Right ventricle myocardium superior (tissue), 1 donor: ENCODE measurements around the gene CNIH3. TPM values are rescaled to one million over a fixed set of nuclear protein-coding genes. Genes with fewer than 3 reads are reported as not detected.
"Not testable (repeated sequence)": the region's sequence is repeated elsewhere in the genome, so short reads cannot be mapped to it uniquely, and the experiment has no call there.

ENCODE experiments used
- ATAC-seq: fragments of 200-7000 bp; cut with Tn5 transposase; one replicate; pipeline ENCODE4 v1.9.1; 2020; ENCODE audit warnings: mild to moderate bottlenecking; ENCODE audit not compliant: poor library complexity
- DNase-seq: peaks from one replicate; pipeline ENCODE4 v3.0.0-alpha.2; 2020
- intact Hi-C: fragments of 100-400 bp; cut with DNase I; formaldehyde crosslinking; loops from one replicate; pipeline ENCODE4 v1.11.2; 2022
- total RNA-seq: library from RNA; stranded (reverse); fragmentation: NEBNext Ultra II Directional; extraction: Animal tissue kit (Norgen Biotek cat#: 25700); gene quantifications from one replicate; pipeline ENCODE4 v1.2.1, GENCODE V29; 2021
- donor health status: DM: no; HTN: yes; CAD: no; lungs with severe emphysema.

Gene CNIH3
- total RNA-seq, 1 donor from 2014 or later, result 1.2 TPM

- intact Hi-C loops, result no loop called here
- ATAC-seq, result peak; percentile 36
These were observed 57.0 kb downstream of the CNIH3 start for GRCh38 chr1:224673141-224673540.

GRCh38 chr1:224675590-224675989, 59.5 kb downstream of the CNIH3 start:
- ATAC-seq (no peak), DNase-seq (no peak)
- intact Hi-C loops, result no loop called here

More at GRCh38 chr1:224673141-224673540, 57.0 kb downstream of the CNIH3 start:
- no peak for DNase-seq

- no peak for ATAC-seq
- intact Hi-C loops, result no loop called here
- no peak for DNase-seq
These were observed 60.4 kb downstream of the CNIH3 start for GRCh38 chr1:224676551-224676950.

- ATAC-seq, result no peak
- intact Hi-C loops, result no loop called here
- no peak for DNase-seq
These were observed 62.1 kb downstream of the CNIH3 start for GRCh38 chr1:224678168-224678567.

GRCh38 chr1:224679606-224680005, 63.5 kb downstream of the CNIH3 start:
- DNase-seq, result no peak
- intact Hi-C loops, result no loop called here
- no peak for ATAC-seq

- DNase-seq (no peak), ATAC-seq (no peak)
- intact Hi-C loops, result no loop called here
These were observed 65.7 kb downstream of the CNIH3 start for GRCh38 chr1:224681816-224682215.

- intact Hi-C loops, result no loop called here
- DNase-seq (no peak), ATAC-seq (no peak)
These were observed 67.8 kb downstream of the CNIH3 start for GRCh38 chr1:224683936-224684335.

GRCh38 chr1:224684979-224685425, 68.9 kb downstream of the CNIH3 start:
- ATAC-seq (no peak), DNase-seq (no peak)
- intact Hi-C loops, result no loop called here

GRCh38 chr1:224686140-224686539, 70.0 kb downstream of the CNIH3 start:
- ATAC-seq, intact Hi-C loops, DNase-seq: not testable (repeated sequence)

- DNase-seq (no peak), ATAC-seq (no peak)
- intact Hi-C loops, result no loop called here
These were observed 71.3 kb downstream of the CNIH3 start for GRCh38 chr1:224687465-224687864.

- DNase-seq (no peak), ATAC-seq (no peak)
- intact Hi-C loops, result no loop called here
These were observed 73.3 kb downstream of the CNIH3 start for GRCh38 chr1:224689374-224689773.

GRCh38 chr1:224690576-224690975, 74.5 kb downstream of the CNIH3 start:
- DNase-seq, result no peak
- intact Hi-C loops, result no loop called here
- no peak for ATAC-seq

GRCh38 chr1:224691148-224691925, 75.2 kb downstream of the CNIH3 start:
- DNase-seq (no peak), ATAC-seq (no peak)
- intact Hi-C loops, result no loop called here

- intact Hi-C loops, result no loop called here
- ATAC-seq, result no peak
- no peak for DNase-seq
These were observed 78.9 kb downstream of the CNIH3 start for GRCh38 chr1:224694969-224695368.

GRCh38 chr1:224696021-224696420, 79.9 kb downstream of the CNIH3 start:
- ATAC-seq, result no peak
- intact Hi-C loops, result no loop called here
- DNase-seq, result no peak

GRCh38 chr1:224696891-224697765, 81.0 kb downstream of the CNIH3 start:
- no peak for ATAC-seq
- intact Hi-C loops, result no loop called here

GRCh38 chr1:224698015-224698451, 81.9 kb downstream of the CNIH3 start:
- intact Hi-C loops, result no loop called here
- DNase-seq (no peak), ATAC-seq (no peak)

More at GRCh38 chr1:224696891-224697765, 81.0 kb downstream of the CNIH3 start:
- no peak for DNase-seq

GRCh38 chr1:224700918-224701531, 84.9 kb downstream of the CNIH3 start:
- ATAC-seq (no peak), DNase-seq (no peak)
- intact Hi-C loops, result no loop called here

- no peak for DNase-seq
- ATAC-seq, result no peak
- intact Hi-C loops, result no loop called here
These were observed 87.6 kb downstream of the CNIH3 start for GRCh38 chr1:224703702-224704101.
